Endothelial cell of umbilical vein (primary cell): Measurements from ENCODE around the gene CFAP61. TPM values are rescaled to one million over a fixed set of nuclear protein-coding genes. Genes with fewer than 3 reads are reported as not detected.

Source experiments
- BruUV-seq: library from RNA; stranded (reverse); fragments of 400-500 nt; replicated peaks from 2 replicates; lab custom pipeline; 2021; lab: Mats Ljungman, UMichigan
- CTCF ChIA-PET: fragments of 300-600, 350-600 bp; sonication (Branson Sonifier 250); formaldehyde crosslinking; loops from one replicate; lab custom pipeline; 2021; ENCODE audit warnings: antibody characterized with exemption, inconsistent platforms; lab: Charles Lee
- POLR2A ChIA-PET: fragments of 300-600, 350-600 bp; sonication (Branson Sonifier 250); formaldehyde crosslinking; loops from one replicate; lab custom pipeline; 2021; ENCODE audit warnings: antibody characterized with exemption, inconsistent platforms; lab: Charles Lee
- DNase-seq: peaks from one replicate; pipeline ENCODE4 v3.0.0-alpha.2; 2011; ENCODE audit warnings: low read depth, low spot score
- FAIRE-seq: peaks from 2 replicates; lab custom pipeline; 2011; peaks lifted over from hg19 to GRCh38; lab: Jason Lieb, UNC
- H2AFZ ChIP-seq: 2 replicates; pipeline ENCODE4 v1.6.0; 2012; ENCODE audit warnings: low read depth, low read length, control low read depth, inconsistent platforms
- H3K27ac ChIP-seq: 2 replicates; pipeline ENCODE4 v1.5.1; 2011; ENCODE audit warnings: low read depth, mild to moderate bottlenecking, control low read depth, low read length, moderate library complexity; ENCODE audit not compliant: insufficient read depth
- H3K27me3 ChIP-seq, 2 experiments: 2 replicates each; pipeline versions ENCODE4 v1.6.0 to v1.6.1; 2011; ENCODE audit warnings: low read length in 2 of 2, mixed read lengths in 1 of 2; ENCODE audit not compliant: control insufficient read depth in 2 of 2, insufficient read depth in 2 of 2
- H3K36me3 ChIP-seq, 2 experiments: 2 replicates in 1 of 2; 3 replicates in 1 of 2; pipeline ENCODE4 v1.5.1; 2011; ENCODE audit warnings: low read length in 2 of 2, mild to moderate bottlenecking in 1 of 2, moderate library complexity in 1 of 2; ENCODE audit not compliant: control insufficient read depth in 2 of 2, insufficient read depth in 2 of 2; ENCODE audit errors: extremely low read depth in 1 of 2
- H3K4me1 ChIP-seq: 3 replicates; pipeline ENCODE4 v1.5.1; 2011; ENCODE audit warnings: mild to moderate bottlenecking, low read length; ENCODE audit not compliant: control insufficient read depth, insufficient read depth; ENCODE audit errors: extremely low read depth
- H3K4me2 ChIP-seq: 2 replicates; pipeline ENCODE4 v1.6.1; 2011; ENCODE audit warnings: low read length, control low read depth, mixed read lengths; ENCODE audit not compliant: insufficient read depth
- H3K4me3 ChIP-seq, 3 experiments: fragments of 200-600 bp in 1 of 3; sonication (generic), shearing (Covaris generic) in 1 of 3; replicated peaks in 1 of 3; 2 replicates each; pipeline ENCODE4 v1.5.1; 2011 to 2016; ENCODE audit warnings: control low read depth in 3 of 3, low read length in 3 of 3, mild to moderate bottlenecking in 2 of 3, inconsistent platforms in 1 of 3, low read depth in 1 of 3, moderate library complexity in 1 of 3; ENCODE audit not compliant: insufficient read depth in 1 of 3
- H3K79me2 ChIP-seq: 2 replicates; pipeline ENCODE4 v1.6.0; 2012; ENCODE audit warnings: low read length, inconsistent platforms; ENCODE audit not compliant: control insufficient read depth, insufficient read depth
- H3K9ac ChIP-seq: replicated peaks from 2 replicates; pipeline ENCODE3; 2011; ENCODE audit warnings: low read length, control low read depth; ENCODE audit not compliant: insufficient read depth; ENCODE audit errors: extremely low read depth
- H3K9me1 ChIP-seq: replicated peaks from 3 replicates; pipeline ENCODE4 v1.6.0; 2011; ENCODE audit warnings: mild to moderate bottlenecking, low read length; ENCODE audit not compliant: control insufficient read depth, insufficient read depth; ENCODE audit errors: extremely low read depth
- H3K9me3 ChIP-seq: replicated peaks from 2 replicates; pipeline ENCODE4 v1.5.1; 2012; ENCODE audit warnings: low read length, inconsistent platforms; ENCODE audit not compliant: control insufficient read depth, insufficient read depth
- H4K20me1 ChIP-seq: replicated peaks from 2 replicates; pipeline ENCODE3; 2011; ENCODE audit warnings: mild to moderate bottlenecking, low read length; ENCODE audit not compliant: control insufficient read depth, insufficient read depth; ENCODE audit errors: extremely low read depth
- CTCF ChIP-seq, 2 donors: IDR thresholded peaks; 1 replicate in 1 of 2; 2 replicates in 1 of 2; pipeline ENCODE4 v1.5.1; 2011; ENCODE audit warnings: low read length in 2 of 2, mild to moderate bottlenecking in 2 of 2, moderate library complexity in 2 of 2, control low read depth in 1 of 2, inconsistent platforms in 1 of 2, low read depth in 1 of 2; ENCODE audit not compliant: insufficient read depth in 1 of 2; ENCODE audit errors: extremely low read depth in 1 of 2
- EZH2 ChIP-seq: IDR thresholded peaks from 2 replicates; pipeline ENCODE4 v1.6.1; 2012; ENCODE audit warnings: borderline replicate concordance, low read depth, mild to moderate bottlenecking, moderate library complexity, low read length, inconsistent platforms; ENCODE audit not compliant: severe bottlenecking
- FOS ChIP-seq: IDR thresholded peaks from 2 replicates; pipeline ENCODE4 v1.6.1; 2011; ENCODE audit warnings: mild to moderate bottlenecking, low read length, moderate library complexity, borderline replicate concordance; ENCODE audit not compliant: insufficient read depth
- GATA2 ChIP-seq: IDR thresholded peaks from 2 replicates; pipeline ENCODE4 v1.7.0; 2011; ENCODE audit warnings: low read depth, mild to moderate bottlenecking, moderate library complexity, mixed read lengths, low read length; ENCODE audit not compliant: insufficient read length, insufficient read depth
- JUN ChIP-seq: IDR thresholded peaks from 2 replicates; pipeline ENCODE4 v1.6.1; 2011; ENCODE audit warnings: borderline replicate concordance, low read depth; ENCODE audit not compliant: insufficient read length, insufficient read depth
- MAX ChIP-seq: IDR thresholded peaks from 2 replicates; pipeline ENCODE4 v1.6.1; 2011; ENCODE audit not compliant: insufficient read depth, insufficient read length
- MYC ChIP-seq: IDR thresholded peaks from one replicate; pipeline ENCODE4 v1.6.1; 2011; ENCODE audit warnings: mild to moderate bottlenecking, low read depth, low read length
- POLR2A ChIP-seq: IDR thresholded peaks from 2 replicates; pipeline ENCODE4 v1.6.1; 2012; ENCODE audit warnings: low read depth, mild to moderate bottlenecking, control low read depth, low read length
- POLR2AphosphoS5 ChIP-seq: IDR thresholded peaks from 2 replicates; pipeline ENCODE4 v1.6.1; 2012; ENCODE audit warnings: low read depth, mild to moderate bottlenecking, control low read depth, low read length, moderate library complexity; ENCODE audit not compliant: insufficient read depth
- dilution Hi-C: fragments of 300-500 bp; cut with MboI; formaldehyde crosslinking; loops from one replicate; pipeline ENCODE4 v1.15.0; 2019; ENCODE audit warnings: low sequenced_read_pairs; ENCODE audit not compliant: extremely low pct_ligation_motif_present
- intact Hi-C: fragments of 100-400 bp; cut with micrococcal nuclease; formaldehyde crosslinking; loops from one replicate; pipeline ENCODE4 v1.10.0; 2022
- polyA plus RNA-seq, 4 experiments: library from polyadenylated mRNA; depleted of rRNA in 3 of 4; stranded (reverse) in 3 of 4; unstranded in 1 of 4; fragments of >200 nt; gene quantifications; 2 replicates each; pipeline versions ENCODE4 v1.2.1 to v1.2.3, GENCODE V29; 2011 to 2012; ENCODE audit warnings: missing spikeins in 1 of 4
- total RNA-seq: library from RNA; stranded (reverse); gene quantifications from 2 replicates; pipeline ENCODE4 v1.2.3, GENCODE V29; 2021

CFAP61 gene
- total and polyA plus RNA-seq, 2 donors (not counting 3 experiments of a cell fraction or from before 2014, with no cell fraction given), result not detected

- Histone ChIP-seq H3K36me3 (no peaks in the 10 kb centered on the region), H3K27ac (no peak overlapping the region), H3K27me3 (peaks cover 0 to 2% of the 10 kb centered on the region in 2 experiments), H3K4me1 (no peaks in the 10 kb centered on the region), H3K4me2 (no peak overlapping the region), H3K79me2 (no peaks in the 10 kb centered on the region), H2AFZ (no peak overlapping the region), H3K9me3 (no peaks in the 10 kb centered on the region), H4K20me1 (no peaks in the 10 kb centered on the region), H3K4me3 (no peak overlapping the region), H3K9ac (no peak overlapping the region), H3K9me1 (no peaks in the 10 kb centered on the region)
- intact Hi-C loops, result no loop called here
- no peak for DNase-seq
- CTCF ChIA-PET, result no interaction called here
- TF ChIP-seq POLR2AphosphoS5, result no peak
- no peak for TF ChIP-seq FOS
- TF ChIP-seq MAX, result no peak
- TF ChIP-seq GATA2, result no peak
- TF ChIP-seq POLR2A, result no peak
- no peak for TF ChIP-seq EZH2
- no peak for TF ChIP-seq JUN
- TF ChIP-seq CTCF (IDR thresholded peaks at IDR 0.05; ENCODE audit: extremely low read depth in 1 of 2, insufficient read depth in 1 of 2, low read depth in 1 of 2, low read length in 2 of 2), result no peak
- no peak for TF ChIP-seq MYC
- BruUV-seq, result no TSS peak
- no peak for FAIRE-seq
- POLR2A ChIA-PET, result no interaction called here
- dilution Hi-C loops, result no loop called here
Observed at GRCh38 chr20:20213526-20214121, 161.3 kb downstream of the CFAP61 start.
